ENCODE results near the gene SIGLEC1.

Gene SIGLEC1

DNA sequence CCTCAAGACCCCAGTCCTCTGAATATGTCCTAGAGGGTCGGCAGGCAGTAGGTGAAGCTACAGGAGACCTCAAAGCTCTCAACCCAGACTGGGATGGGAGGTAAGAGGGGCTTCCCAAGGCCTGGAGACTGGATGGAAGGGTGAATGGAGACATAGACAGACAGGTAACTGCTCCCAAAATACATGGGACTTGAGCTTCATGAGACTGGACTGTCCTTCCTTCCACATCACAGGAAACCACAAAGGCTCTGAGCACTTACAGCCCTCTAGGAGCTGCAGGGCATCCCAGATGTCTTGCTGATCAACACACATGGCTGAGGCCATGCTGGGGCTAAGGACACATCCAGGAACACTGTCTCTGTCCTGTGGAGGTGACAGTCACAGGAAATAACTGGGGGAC lies 31.6 kb upstream of the SIGLEC1 start:
- DNase-seq, result no peak

DNA sequence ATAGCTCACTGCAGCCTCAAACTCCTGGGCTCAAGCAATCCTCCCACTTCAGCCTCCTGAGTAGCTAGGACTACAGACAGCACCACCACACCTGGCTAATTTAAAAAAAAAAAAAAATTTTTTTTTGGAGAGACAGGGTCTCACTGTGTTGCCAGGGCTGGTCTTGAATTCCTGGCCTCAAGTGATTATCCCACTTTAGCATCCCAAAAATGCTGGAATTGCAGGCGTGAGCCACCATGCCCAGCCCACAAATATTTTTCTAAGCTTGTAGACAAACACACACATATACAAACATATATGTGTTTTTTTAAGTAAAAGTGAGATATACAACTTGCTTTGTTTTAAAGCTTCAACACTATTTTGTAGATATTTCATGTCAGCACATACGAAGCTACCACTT lies 30.9 kb upstream of the SIGLEC1 start:
- DNase-seq, result no peak

DNA sequence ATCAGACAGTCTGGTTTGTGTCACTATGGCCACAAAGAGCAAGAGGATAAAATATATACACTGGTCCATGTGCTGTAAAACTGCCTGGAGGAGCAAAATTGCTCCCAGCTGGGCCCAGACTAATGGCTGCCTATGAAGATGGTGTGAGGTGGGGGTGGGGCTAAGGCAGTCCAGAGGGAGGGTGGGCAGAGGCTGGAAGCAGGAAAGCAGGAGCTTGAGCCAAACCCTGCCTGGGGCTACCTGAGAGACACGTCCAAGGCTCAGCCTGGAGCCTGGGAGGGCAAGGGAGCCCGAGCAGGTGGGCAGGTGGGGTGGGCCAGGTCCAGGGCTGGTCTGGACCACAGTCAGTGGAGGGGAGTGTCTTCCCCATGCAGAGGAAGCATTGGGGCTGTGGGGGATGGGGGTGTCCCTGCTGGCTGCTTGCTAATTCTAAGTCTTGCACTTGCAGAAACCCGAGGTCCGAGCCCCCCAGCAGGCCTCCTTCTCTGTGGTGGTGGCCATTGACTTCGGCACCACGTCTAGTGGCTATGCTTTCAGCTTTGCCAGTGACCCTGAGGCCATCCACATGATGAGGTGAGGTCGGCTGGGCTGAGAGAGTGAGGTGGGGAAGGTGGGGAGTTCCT lies 29.5 kb upstream of the SIGLEC1 start:
- DNase-seq, result no peak

DNA sequence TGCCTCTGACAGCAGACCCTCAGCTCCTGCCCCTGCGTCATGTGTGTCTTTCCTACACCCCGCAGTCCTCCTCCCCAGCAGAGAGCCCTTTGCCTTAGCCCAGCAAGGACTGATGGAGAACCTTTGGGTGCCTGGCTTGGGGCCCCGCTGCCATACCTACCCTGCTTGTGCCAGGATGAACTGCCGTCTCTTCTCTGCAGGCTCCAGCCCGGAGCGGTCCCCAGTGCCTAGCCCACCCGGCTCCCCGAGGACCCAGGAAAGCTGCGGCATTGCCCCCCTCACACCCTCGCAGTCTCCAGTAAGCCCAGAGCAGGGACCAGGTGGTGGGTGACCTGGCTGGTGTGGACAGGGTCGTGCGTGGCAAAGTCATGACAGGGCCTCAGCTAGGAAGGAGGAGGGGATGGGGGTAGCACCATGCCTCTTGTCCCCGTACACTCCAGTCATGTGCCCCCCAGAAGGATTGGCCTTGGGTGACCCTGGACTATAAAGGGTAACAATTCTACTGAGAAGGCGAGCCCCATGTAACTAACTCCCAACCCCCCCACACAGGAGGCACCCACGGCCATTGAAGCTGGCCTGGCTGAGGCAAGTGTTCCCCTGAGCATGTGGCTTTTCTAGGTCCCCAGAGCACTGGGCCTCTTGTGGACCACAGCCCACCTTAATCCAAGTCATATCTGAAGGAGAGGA lies 28.4 kb upstream of the SIGLEC1 start:
- no peak for DNase-seq

DNA sequence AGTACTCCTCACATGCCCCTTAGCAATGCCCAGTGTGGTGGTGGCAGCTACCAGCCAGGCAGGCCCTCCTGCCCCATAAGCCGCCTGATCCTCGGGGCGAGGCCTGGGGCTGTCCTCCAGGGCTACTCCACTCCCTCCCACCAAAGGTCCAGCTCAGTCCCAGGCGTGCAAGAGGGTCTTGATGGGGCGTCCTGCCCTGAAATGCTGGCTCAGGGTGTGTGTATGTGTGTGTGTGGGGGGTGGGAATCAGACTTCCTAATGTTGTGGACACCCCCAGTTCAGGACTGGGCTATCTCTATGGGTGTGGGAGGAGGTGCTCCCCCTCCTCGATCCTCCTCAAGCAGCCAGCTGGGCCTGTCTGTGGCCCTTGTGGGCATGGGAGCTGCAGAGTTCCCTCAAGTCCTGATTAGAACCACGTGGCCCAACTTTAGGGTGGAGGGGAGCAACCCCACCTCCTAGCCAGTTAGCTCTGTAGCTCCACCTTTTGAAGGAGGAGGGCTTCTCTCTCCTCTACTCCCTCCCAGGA lies 27.6 kb upstream of the SIGLEC1 start:
- DNase-seq, result no peak

DNA sequence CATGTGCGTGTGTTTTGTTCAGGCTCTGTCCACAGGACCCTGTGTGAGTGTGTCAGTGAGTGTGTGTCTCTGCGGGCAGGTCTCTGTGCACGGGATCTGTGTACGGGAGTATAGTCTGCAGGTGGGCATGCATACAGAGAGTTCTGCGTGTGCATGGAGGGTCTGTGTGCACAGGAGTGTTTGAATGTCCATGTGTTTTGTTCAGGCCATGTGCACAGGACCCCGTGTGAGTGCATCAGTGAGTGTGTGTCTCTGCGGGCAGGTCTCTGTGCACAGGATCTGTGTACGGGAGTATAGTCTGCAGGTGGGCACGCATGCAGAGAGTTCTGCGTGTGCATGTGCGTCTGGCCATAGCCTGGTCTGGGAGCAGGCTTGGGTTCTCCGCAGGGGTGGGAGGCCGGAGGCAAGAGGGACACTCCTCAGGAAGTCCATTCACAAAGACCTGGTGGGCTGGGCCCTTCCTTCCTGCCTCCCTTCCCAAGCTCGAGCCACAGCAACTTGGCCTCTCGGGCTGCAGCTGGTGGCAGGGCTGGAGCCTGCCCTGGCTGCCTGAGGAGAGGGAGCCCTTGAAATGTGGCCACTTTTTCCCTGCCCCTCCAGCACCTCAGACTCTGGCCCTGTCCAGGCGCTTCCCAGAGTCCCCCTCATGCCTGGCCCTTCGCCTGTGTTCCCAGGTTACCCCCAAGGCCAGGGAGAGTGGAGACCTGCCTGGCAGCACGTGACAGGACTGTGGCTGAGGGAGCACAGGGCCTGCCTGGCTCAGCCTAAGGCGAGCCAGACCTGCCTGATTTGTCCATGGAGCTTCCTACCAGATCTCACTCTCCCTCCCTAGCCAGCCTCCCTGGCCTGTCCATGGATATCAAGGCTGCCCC lies 26.9 kb upstream of the SIGLEC1 start:
- DNase-seq, result no peak

DNA sequence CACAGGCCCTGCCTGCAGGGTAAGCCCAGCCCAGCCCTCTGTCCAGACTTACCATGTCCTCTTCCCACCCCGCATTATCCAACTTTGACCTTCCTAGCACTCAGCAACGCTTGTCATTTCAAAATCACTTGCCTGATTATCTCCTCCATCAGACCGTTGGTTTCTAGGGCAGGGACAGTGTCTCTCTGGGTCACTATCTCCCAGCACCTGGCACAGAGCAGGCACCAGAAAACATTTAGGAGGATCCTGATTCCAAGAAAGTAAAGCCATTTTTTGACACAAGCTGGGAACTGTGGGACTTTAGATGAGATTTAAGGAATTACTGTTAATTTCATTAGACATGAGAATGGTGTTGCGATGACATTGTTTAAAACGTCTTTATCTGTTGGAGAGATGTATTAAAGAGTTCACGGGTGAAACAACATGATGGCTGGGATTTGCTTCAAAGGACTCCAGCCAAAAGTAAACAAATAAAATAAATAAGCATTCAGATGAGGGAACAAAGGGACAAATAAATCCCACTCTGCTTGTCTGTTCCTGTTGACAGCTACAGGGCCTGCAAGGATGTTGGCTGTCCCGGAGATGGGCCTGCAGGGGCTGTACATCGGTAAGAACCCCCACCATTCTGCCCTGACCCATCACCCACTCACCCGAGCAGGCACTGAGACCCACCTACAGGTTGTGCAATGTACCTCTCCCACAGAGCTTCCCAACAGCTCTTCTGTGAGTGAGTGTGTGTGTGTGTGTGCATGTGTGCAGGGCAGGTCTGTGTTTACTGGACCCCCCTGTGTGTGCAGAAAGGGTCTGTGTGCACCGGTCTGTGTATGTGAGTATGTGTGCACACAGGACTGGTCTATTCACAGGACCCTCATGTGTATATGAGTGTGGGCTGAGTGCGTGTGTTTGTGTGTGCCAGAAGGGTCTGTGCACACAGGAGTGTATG lies 26.0 kb upstream of the SIGLEC1 start:
- DNase-seq, result no peak

DNA sequence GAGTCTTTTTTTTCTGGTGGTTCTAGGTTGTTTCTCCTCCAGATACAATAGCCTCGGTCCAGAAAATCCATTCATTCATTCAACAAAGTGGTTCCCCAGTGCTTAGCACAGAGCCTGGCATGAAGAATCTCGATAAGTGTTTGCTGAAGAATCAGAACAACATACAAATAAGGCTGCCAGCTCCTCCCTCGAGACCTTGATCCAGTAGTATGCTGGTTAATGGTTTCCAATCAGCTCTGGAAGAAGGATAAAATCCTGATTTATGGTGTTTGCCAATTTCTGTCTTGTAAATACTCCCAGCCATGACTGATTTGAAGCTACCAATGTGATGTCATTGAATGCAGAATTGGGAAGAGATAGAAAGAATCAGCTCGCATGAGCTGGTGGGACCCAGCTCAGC lies 23.4 kb upstream of the SIGLEC1 start:
- no peak for DNase-seq

DNA sequence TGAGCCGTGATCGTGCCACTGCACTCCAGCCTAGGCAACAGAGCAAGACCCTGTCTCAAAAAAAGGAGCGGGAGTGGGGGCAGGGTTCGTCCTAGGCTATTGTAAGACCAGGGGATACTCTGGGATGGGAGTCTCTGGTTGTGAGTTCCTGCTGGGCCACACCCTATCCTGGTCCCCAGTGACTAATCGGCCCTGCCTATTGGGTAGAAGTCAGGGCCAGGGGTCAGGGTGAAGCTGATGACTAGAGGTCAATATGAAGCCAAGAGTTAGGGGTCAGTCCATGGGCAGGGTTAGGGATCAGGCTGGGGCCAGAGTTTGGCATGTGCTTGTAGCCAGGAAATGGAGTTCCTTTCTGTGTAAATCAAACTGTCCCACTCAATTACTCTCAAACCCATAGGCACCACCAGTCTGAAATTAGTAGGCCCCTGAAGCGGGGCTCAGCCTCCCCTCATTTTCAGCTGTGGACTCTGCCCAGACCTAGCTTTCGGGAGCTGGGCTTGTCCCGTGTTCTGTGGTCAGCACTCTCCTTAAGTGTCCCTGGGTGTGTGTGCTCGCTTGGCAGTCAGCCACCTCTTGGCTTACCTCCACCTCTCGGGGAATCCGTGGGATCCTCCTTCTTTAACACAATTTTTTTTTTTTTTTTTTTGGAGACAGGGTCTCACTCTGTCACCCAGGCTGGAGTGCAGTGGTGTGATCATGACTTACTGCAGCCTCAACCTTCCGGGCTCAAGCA lies 21.9 kb upstream of the SIGLEC1 start:
- no peak for DNase-seq

DNA sequence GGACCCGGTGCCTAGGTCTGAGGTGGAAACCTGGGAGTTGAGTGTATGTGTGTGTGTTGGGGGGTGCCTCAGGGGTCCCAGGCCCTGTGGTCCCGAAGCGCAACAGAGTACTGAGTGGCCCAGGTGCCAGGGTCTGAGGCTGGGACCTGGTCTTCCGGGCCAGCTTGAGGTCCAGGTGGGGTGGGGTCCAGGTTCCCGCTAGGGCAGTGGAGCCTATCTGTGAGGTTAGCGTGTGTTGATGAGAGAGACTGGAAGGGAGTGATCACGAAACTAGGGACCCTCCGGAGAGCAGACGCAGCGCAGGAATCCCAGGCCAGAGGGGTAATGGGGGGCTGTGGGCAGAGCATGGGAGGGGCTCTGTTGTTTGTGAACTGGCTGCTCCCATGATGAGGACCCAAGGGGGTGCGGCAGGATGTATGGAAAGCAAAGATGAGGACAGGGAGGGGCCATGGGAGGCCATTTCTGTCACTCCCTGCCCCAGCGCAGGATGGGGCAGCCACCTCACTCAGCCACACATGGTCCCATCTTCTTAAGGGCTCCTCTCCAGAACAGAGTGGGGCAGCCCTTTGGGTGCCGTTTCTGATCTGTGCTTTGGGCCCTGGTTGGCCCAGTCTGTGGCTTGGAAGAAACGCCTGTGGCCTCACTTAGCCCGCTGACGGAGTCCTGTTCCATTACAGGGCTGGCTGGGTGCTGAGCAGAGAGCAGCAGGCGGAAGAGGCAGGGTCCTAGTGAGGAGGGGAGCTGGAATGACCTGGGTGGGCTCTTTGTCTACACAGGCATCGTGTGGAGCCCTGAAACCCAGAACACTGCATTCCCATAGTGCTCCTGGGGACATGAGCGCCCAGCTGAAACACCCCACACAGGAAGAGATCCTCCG lies 21.0 kb upstream of the SIGLEC1 start:
- no peak for DNase-seq

DNA sequence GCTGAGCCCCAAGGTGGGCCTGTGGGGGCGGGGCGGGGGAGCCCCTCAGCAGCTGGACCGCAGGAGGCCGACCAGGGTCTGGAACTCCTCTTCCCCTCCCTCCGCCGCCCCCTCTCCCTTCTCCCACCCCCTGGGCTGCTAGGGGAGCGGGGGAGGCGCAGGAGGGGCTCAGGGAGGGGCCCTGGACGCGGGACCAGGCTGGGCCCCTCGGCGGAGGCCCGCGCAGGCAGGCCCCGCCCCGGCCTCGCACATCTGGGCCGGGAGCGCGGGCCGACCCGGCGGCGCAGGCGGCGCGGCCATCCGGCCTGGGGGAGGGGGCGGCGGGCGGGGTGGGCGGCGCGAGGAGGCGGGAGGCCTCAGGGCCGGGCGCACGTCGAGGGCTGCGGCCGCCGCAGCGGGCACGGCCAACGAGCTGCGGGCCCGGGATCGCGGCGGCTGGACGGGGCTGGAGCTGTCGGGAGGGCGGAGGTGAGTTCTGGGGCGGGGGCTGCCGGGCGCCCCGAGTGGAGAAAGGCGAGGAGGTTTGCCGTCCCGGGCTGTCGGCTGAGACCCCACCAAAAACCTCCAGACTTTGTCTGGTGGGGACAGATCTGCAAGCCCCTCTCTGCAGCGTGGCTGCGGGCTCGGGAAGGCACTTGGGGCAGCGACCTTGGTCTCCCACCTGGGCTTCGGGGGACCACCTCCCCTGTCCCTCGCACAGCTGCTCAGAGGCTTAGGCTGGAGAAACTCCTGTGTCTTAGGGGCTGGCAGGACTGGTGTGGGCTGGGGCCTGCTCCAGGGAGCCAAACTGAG lies 20.1 kb upstream of the SIGLEC1 start, which contains the start of gene HSPA12B:
Gene HSPA12B, plus strand, starts transcription at position 359 of the 792 bp plus-strand sequence. CDS start 5,990 bp downstream, outside the sequence.
- no peak for DNase-seq

DNA sequence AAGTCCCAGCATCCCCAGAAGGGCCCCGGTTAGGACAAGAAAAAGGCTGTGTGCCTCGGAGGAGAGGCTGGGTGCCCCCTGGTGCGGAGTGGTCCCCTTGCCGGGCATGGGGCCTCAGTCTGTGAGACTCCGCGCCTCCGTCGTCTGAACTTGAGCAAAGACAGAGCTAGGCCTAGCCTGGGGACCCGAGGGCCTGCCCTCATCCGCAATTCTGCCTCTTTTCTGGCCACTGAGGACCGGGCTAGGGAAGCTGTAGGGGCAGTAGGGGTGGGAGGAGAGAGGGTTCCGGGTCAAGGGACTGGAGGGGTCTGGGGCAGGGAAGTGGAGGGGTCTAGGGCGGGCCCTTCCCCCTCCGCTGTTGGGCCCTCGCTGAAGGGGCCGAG lies 19.5 kb upstream of the SIGLEC1 start:
- DNase-seq, result no peak

DNA sequence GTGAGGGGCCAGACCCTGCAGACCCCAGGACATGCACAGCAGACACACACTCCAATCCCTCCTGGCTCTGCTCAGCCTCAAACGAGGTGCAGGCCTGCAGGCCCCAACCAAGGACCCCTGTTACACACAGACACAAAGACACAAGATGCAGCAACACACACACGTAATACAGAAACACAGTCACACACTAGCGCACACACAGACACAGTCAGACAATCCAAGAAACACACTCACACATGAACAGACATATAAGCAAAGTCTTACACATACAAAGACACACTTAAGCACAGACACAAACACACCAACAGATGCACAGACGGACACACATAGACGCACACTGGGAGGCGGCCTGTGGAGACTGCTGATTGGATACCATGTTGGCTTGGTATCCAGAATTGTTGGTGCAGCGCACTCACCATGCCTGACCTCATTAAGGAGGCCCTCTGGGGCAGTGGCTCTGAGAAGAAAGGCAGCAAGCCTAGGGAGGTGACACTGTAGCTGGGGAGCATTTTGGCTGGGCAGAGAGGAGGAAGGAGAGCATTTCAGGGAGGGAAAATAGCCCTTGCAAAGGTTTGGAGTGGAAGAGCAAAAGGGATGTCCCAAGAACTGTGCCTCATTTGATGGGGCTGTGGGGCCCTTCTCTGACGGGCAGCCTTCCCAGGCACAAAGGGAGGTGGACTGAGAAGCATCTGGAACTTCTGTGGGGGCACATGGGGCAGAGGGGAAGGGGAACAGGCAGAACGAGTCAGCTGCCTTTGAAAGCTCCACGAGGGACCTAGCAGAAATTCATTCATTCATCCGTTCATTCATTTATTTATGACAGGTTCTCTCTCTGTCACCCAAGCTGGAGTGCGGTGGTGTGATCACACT lies 18.6 kb upstream of the SIGLEC1 start:
- DNase-seq, result no peak

DNA sequence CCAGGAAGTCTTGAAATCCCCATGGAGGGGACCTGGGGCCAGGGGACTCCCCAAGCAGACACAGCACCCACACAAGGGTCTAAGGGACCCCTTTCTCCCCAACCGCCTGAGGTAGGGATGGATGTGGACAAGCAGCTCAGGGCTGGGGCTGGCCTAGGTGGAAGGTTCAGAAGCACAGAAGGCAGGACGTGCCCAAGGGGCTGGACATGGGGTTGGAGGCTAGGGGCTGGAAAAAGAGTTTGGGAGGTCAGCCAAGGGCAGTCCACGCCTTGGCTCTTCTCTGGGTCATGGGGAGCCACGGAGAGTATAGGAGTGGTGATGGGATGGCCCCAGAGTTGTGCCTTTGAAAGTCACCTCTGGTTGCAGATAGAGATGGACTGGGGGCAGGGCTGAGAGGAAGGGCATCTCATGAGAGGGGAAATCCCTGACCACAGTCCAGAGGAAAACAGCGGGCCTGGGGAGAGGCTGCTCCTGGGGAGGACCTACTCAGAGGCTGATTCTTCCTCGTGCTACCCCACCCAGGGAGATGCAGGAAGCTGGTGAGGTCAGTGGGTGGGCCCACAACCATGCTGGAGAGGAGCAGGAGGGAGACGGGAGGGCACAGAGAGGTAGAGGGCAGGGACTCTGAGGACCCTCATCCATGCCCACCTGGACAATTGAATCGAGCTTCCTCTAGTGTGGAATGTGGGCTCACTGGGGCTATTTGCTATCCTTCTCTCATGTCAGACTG lies 17.6 kb upstream of the SIGLEC1 start:
- DNase-seq, result no peak

DNA sequence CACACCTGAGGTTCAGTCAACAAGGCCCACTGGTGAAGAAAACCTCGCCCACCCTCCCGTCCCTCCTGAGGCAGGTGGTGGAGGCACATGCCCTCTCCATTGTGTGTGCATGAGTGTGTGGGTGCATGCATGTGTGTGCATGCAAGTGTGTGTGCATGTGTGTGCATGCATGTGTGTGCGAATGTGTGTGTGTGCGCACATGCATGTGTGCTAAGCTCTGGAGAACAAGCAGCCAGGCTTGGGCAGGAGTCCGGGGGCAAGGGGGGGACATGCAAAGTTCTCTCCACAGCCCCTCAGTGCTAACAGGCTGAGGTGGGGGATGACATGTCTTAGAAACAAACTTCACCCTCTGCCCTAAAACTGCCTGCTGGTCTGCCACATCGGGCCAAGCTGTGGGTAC lies 17.0 kb upstream of the SIGLEC1 start:
- DNase-seq, result no peak

DNA sequence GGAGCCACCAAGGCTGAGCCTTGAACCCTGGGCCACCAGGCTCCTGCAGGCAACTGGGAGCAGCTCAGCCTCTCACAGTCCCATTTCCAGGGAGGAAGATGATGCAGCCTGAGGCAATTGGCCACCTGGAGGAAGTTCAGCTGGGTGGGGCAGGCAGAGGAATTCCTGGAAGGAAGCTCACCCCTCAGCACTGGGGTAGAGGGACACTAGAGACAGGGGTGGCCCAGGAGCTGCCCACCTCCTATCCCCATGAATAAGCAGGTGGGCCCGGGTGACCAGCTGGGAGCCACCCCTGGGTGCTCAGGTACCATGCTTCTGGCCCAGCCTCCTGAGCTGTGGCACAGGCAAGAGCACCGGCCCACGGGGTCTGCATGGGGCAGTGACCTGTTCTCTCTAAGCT lies 16.5 kb upstream of the SIGLEC1 start:
- no peak for DNase-seq

DNA sequence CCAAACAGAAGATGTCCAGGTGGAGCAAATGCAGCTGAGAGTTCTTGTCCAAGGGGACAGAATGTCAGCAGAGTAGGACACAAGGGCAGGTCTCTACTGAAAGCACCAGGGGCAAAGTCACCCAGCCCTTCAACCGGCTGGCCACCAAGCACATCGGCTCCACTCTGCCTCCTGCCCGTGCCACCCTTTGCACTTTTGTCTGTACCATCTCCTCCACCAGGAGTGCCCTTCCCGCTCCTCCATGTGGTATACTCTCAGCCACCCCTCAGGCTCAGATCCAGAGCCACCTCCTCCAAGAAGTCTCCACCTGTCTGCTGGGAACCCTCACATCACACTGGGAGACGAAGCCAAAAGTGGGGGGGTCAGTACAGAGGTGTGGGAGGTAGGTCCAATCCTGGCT lies 16.0 kb upstream of the SIGLEC1 start:
- DNase-seq, result no peak

DNA sequence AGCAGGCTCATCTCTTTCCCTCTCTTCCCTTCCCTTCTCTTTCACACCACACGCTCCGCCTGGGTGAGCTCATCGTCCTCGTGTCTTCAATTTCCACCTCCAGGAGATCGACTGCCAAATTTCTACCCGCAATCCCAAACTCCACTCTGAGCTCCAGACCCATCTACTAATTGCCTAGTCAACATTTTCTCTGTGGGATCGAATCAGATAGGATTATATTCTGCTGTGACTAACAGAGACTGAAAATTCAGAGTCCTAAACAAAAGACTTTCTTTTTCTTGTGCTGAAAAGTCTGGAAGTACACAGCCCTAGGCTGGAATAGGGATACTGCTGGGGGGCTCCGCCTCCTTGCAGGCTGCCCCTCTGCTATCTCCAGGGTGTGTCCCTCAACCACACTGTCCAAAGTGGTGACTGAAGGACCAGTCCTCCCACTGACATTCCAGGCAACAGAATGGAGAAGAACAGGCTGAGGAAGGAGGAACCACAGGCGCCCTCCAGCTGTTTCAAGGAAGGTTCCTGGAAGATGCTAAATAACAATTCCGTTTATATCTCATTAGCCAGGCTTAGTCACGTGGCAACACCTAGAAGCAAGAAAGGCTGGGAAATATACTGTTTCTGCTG lies 15.1 kb upstream of the SIGLEC1 start:
- no peak for DNase-seq
